Ascending aorta (tissue), 2 donors: ENCODE measurements around the gene SMCO4. TPM values are rescaled to one million over a fixed set of nuclear protein-coding genes. Genes with fewer than 3 reads are reported as not detected.
"Not testable (repeated sequence)": the region's sequence is repeated elsewhere in the genome, so short reads cannot be mapped to it uniquely, and the experiment has no call there.

ENCODE experiments used
- DNase-seq, 2 donors: peaks; one replicate each; pipeline ENCODE4 v3.0.0-alpha.2; 2019; ENCODE audit warnings: low spot score in 2 of 2
- H3K27ac ChIP-seq, 2 donors: fragments of 200-600 bp; sonication (generic); one replicate each; pipeline ENCODE4 v1.5.1; 2016 to 2017; ENCODE audit warnings: mild to moderate bottlenecking in 1 of 2
- H3K27me3 ChIP-seq: fragments of 200-600 bp; sonication (generic); one replicate; pipeline ENCODE4 v1.5.1; 2017
- H3K36me3 ChIP-seq, 2 donors: fragments of 200-600 bp; sonication (generic); one replicate each; pipeline ENCODE4 v1.5.1; 2016
- H3K4me1 ChIP-seq, 2 donors: fragments of 200-600 bp; sonication (generic); one replicate each; pipeline ENCODE4 v1.5.1; 2016 to 2017; ENCODE audit warnings: mild to moderate bottlenecking in 1 of 2
- H3K4me3 ChIP-seq, 2 donors: fragments of 200-600 bp; sonication (generic); one replicate each; pipeline ENCODE4 v1.5.1; 2016 to 2017; ENCODE audit warnings: mild to moderate bottlenecking in 1 of 2
- H3K9me3 ChIP-seq, 2 donors: fragments of 200-600 bp; sonication (generic); one replicate each; pipeline ENCODE4 v1.5.1; 2016
- CTCF ChIP-seq, 3 experiments: fragments of 200-600 bp in 2 of 3; fragments of 450-650 bp in 1 of 3; sonication (generic) in 2 of 3; IDR thresholded peaks; one replicate each; pipeline ENCODE4 v1.5.1; 2016 to 2019; ENCODE audit warnings: antibody characterized with exemption in 3 of 3, mild to moderate bottlenecking in 1 of 3, moderate library complexity in 1 of 3
- intact Hi-C: fragments of 100-400 bp; cut with DNase I; formaldehyde crosslinking; loops from one replicate; pipeline ENCODE4 v1.15.1; 2023
- total RNA-seq: library from RNA; depleted of rRNA; stranded (reverse); fragments of >200 nt; gene quantifications from one replicate; pipeline ENCODE4 v1.1.0, GENCODE V29; 2016

The SMCO4 gene
- total RNA-seq, 1 donor from 2014 or later = 89.2 TPM

- no peak overlapping the region for H3K4me3 ChIP-seq
- no peak for DNase-seq
- no peaks in the 10 kb centered on the region for H3K27me3 ChIP-seq
- no peaks in the 10 kb centered on the region for H3K36me3 ChIP-seq
- intact Hi-C loops = no loop called here
- H3K9me3 ChIP-seq = no peaks in the 10 kb centered on the region
- no peak for TF ChIP-seq CTCF (IDR thresholded peaks at IDR 0.05)
- no peaks in the 10 kb centered on the region for H3K4me1 ChIP-seq
- H3K27ac ChIP-seq = no peak overlapping the region
Measured at GRCh38 chr11:93585758-93586157, 42.6 kb upstream of the SMCO4 start.

- no peaks in the 10 kb centered on the region for H3K27me3 ChIP-seq
- no peaks in the 10 kb centered on the region for H3K36me3 ChIP-seq
- peaks cover 0 to 4% of the 10 kb centered on the region in 2 donors for H3K9me3 ChIP-seq
- no peak for DNase-seq
- intact Hi-C loops = no loop called here
- TF ChIP-seq CTCF (IDR thresholded peaks at IDR 0.05) = no peak
- no peak overlapping the region for H3K27ac ChIP-seq
- H3K4me1 ChIP-seq = no peaks in the 10 kb centered on the region
- no peak overlapping the region for H3K4me3 ChIP-seq
Measured at GRCh38 chr11:93583490-93583889, 40.3 kb upstream of the SMCO4 start.

GRCh38 chr11:93579187-93579751, 36.1 kb upstream of the SMCO4 start:
- Histone ChIP-seq H3K4me3 (no peak overlapping the region), H3K9me3 (peaks cover 0 to 4% of the 10 kb centered on the region in 2 donors), H3K27ac (no peak overlapping the region), H3K27me3 (no peaks in the 10 kb centered on the region), H3K36me3 (no peaks in the 10 kb centered on the region), H3K4me1 (no peaks in the 10 kb centered on the region)
- intact Hi-C loops = loop anchor here (10.0 kb wide), 1 partner anchor 166 kb away; the partner anchor contains the start of genes C11orf54 and TAF1D
- no peak for TF ChIP-seq CTCF (IDR thresholded peaks at IDR 0.05)
- no peak for DNase-seq

GRCh38 chr11:93577286-93577685, 34.1 kb upstream of the SMCO4 start:
- peaks cover 0 to 4% of the 10 kb centered on the region in 2 donors for H3K9me3 ChIP-seq
- H3K4me1 ChIP-seq = no peaks in the 10 kb centered on the region
- H3K36me3 ChIP-seq = no peaks in the 10 kb centered on the region
- H3K4me3 ChIP-seq = no peak overlapping the region
- no peaks in the 10 kb centered on the region for H3K27me3 ChIP-seq
- intact Hi-C loops = loop anchor here (10.0 kb wide), 1 partner anchor 168 kb away; the partner anchor contains the start of genes C11orf54 and TAF1D
- DNase-seq = no peak
- no peak overlapping the region for H3K27ac ChIP-seq
- TF ChIP-seq CTCF (IDR thresholded peaks at IDR 0.05) = no peak

- not testable (repeated sequence) for H3K9me3 ChIP-seq, H3K4me1 ChIP-seq, H3K36me3 ChIP-seq, H3K4me3 ChIP-seq, H3K27me3 ChIP-seq
- DNase-seq = peak in 1 of 2 donors; percentile 70
- peak overlapping the region in 1 of 2 donors; percentile 47 for H3K27ac ChIP-seq
- intact Hi-C loops = loop anchor here (10.0 kb wide), 1 partner anchor 168 kb away; the partner anchor contains the start of genes C11orf54 and TAF1D
Measured at GRCh38 chr11:93576870-93577269, 33.7 kb upstream of the SMCO4 start.

- Histone ChIP-seq H3K4me1 (peaks cover 0 to 4% of the 10 kb centered on the region in 2 donors), H3K36me3 (no peaks in the 10 kb centered on the region), H3K27me3 (no peaks in the 10 kb centered on the region), H3K27ac (no peak overlapping the region), H3K4me3 (no peak overlapping the region), H3K9me3 (peaks cover 0 to 4% of the 10 kb centered on the region in 2 donors)
- intact Hi-C loops = loop anchor here (5.0 to 10.0 kb wide), 2 partner anchors 47 to 170 kb away; partner anchors contain the start of genes C11orf54 and TAF1D
- no peak for DNase-seq
- no peak for TF ChIP-seq CTCF (IDR thresholded peaks at IDR 0.05)
Measured at GRCh38 chr11:93574638-93575220, 31.5 kb upstream of the SMCO4 start.
